Astrocyte (in vitro differentiated cells and primary cell): ENCODE results near the gene XPO1. TPM values are rescaled to one million over a fixed set of nuclear protein-coding genes. Genes with fewer than 3 reads are reported as not detected.

Source experiments
- DNase-seq: peaks from one replicate; pipeline ENCODE4 v3.0.0-alpha.2; 2010; ENCODE audit warnings: low read depth
- FAIRE-seq: peaks from 2 replicates; lab custom pipeline; 2011; peaks lifted over from hg19 to GRCh38; lab: Jason Lieb, UNC
- H2AFZ ChIP-seq: 2 replicates; pipeline ENCODE4 v1.6.0; 2012; ENCODE audit warnings: low read depth, low read length, inconsistent platforms
- H3K27ac ChIP-seq: 2 replicates; pipeline ENCODE4 v1.5.1; 2011; ENCODE audit warnings: low read depth, low read length, inconsistent platforms
- H3K27me3 ChIP-seq: 2 replicates; pipeline ENCODE4 v1.6.0; 2011; ENCODE audit warnings: low read length, inconsistent platforms; ENCODE audit not compliant: insufficient read depth
- H3K36me3 ChIP-seq: 2 replicates; pipeline ENCODE4 v1.5.1; 2011; ENCODE audit warnings: low read length, inconsistent platforms; ENCODE audit not compliant: insufficient read depth
- H3K4me1 ChIP-seq: 2 replicates; pipeline ENCODE4 v1.5.1; 2011; ENCODE audit warnings: low read length, inconsistent platforms; ENCODE audit not compliant: insufficient read depth
- H3K4me2 ChIP-seq: 2 replicates; pipeline ENCODE4 v1.6.0; 2012; ENCODE audit warnings: low read length, inconsistent platforms
- H3K4me3 ChIP-seq: 2 replicates; pipeline ENCODE4 v1.5.1; 2011; ENCODE audit warnings: low read depth, mild to moderate bottlenecking, low read length, inconsistent platforms; ENCODE audit not compliant: insufficient read depth
- H3K79me2 ChIP-seq: 2 replicates; pipeline ENCODE4 v1.6.0; 2012; ENCODE audit warnings: mild to moderate bottlenecking, low read length, inconsistent platforms; ENCODE audit not compliant: insufficient read depth
- H3K9ac ChIP-seq: 2 replicates; pipeline ENCODE4 v1.6.0; 2012; ENCODE audit warnings: mild to moderate bottlenecking, low read length, inconsistent platforms
- H3K9me3 ChIP-seq: 2 replicates; pipeline ENCODE4 v1.5.1; 2012; ENCODE audit warnings: low read depth, mild to moderate bottlenecking, low read length, inconsistent platforms; ENCODE audit not compliant: insufficient read depth
- H4K20me1 ChIP-seq: 2 replicates; pipeline ENCODE4 v1.6.0; 2012; ENCODE audit warnings: low read length, inconsistent platforms; ENCODE audit not compliant: insufficient read depth
- H3K27ac Mint-ChIP-seq: one replicate; pipeline ENCODE4 v1.8.0; 2021; ENCODE audit warnings: mild to moderate bottlenecking, mixed read lengths; ENCODE audit not compliant: unreplicated experiment
- H3K27me3 Mint-ChIP-seq: one replicate; pipeline ENCODE4 v1.8.0; 2021; ENCODE audit warnings: low read depth, mixed read lengths; ENCODE audit not compliant: unreplicated experiment
- H3K36me3 Mint-ChIP-seq: one replicate; pipeline ENCODE4 v1.8.0; 2021; ENCODE audit warnings: low read depth, mixed read lengths; ENCODE audit not compliant: unreplicated experiment
- H3K4me1 Mint-ChIP-seq: one replicate; pipeline ENCODE4 v1.8.0; 2021; ENCODE audit warnings: low read depth, mixed read lengths; ENCODE audit not compliant: unreplicated experiment
- H3K4me3 Mint-ChIP-seq: one replicate; pipeline ENCODE4 v1.8.0; 2021; ENCODE audit warnings: mild to moderate bottlenecking, moderate library complexity, mixed read lengths; ENCODE audit not compliant: unreplicated experiment
- H3K9me3 Mint-ChIP-seq: one replicate; pipeline ENCODE4 v1.8.0; 2021; ENCODE audit warnings: mild to moderate bottlenecking, mixed read lengths; ENCODE audit not compliant: unreplicated experiment
- EZH2 ChIP-seq: IDR thresholded peaks from 2 replicates; pipeline ENCODE4 v1.6.1; 2012; ENCODE audit warnings: mild to moderate bottlenecking, low read length, inconsistent platforms; ENCODE audit not compliant: insufficient read depth
- total RNA-seq: library from RNA; stranded (reverse); gene quantifications from 2 replicates; pipeline ENCODE4 v1.2.1, GENCODE V29; 2021
- TF ChIP-seq, protein P1 (sequence below): IDR thresholded peaks from 2 replicates; pipeline ENCODE4 v1.5.1; 2011; ENCODE audit warnings: low read depth, mild to moderate bottlenecking, inconsistent platforms, low read length, moderate library complexity; ENCODE audit not compliant: insufficient read depth

XPO1 gene
- total RNA-seq, 1 donor from 2014 or later = 128 TPM

DNA sequence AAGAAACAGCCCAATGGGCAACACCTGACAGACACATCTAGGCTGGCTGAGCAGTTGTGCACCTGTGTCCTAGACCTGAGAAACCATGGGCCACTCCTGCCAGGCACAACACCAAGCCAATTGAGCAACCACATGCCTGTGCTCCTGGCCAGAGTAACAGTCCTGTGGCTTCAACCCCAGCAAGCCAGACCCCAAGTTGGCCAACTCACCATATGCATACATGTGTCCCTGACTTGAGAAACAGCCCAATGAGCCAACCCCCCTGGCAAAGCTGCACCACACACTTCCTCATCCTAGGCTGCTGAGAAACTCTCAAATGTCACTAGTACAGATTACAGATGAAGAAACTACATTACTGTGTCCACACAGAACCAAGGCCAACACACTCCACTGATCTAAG is 103.8 kb downstream of the XPO1 start:
- peaks cover 98% of the 10 kb centered on the region for H3K79me2 ChIP-seq
- peak overlapping the region; percentile 11 for H3K4me3 Mint-ChIP-seq
- H3K27ac ChIP-seq = no peak overlapping the region
- DNase-seq (no peak), FAIRE-seq (no peak)
- TF ChIP-seq EZH2 = no peak
- TF ChIP-seq, protein P1, sequence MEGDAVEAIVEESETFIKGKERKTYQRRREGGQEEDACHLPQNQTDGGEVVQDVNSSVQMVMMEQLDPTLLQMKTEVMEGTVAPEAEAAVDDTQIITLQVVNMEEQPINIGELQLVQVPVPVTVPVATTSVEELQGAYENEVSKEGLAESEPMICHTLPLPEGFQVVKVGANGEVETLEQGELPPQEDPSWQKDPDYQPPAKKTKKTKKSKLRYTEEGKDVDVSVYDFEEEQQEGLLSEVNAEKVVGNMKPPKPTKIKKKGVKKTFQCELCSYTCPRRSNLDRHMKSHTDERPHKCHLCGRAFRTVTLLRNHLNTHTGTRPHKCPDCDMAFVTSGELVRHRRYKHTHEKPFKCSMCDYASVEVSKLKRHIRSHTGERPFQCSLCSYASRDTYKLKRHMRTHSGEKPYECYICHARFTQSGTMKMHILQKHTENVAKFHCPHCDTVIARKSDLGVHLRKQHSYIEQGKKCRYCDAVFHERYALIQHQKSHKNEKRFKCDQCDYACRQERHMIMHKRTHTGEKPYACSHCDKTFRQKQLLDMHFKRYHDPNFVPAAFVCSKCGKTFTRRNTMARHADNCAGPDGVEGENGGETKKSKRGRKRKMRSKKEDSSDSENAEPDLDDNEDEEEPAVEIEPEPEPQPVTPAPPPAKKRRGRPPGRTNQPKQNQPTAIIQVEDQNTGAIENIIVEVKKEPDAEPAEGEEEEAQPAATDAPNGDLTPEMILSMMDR = no peak
- H3K4me1 ChIP-seq = no peaks in the 10 kb centered on the region
- peaks cover 2% of the 10 kb centered on the region for H3K9me3 Mint-ChIP-seq
- no peak overlapping the region for H2AFZ ChIP-seq
- H3K4me1 Mint-ChIP-seq = peaks cover 26% of the 10 kb centered on the region
- no peaks in the 10 kb centered on the region for H3K27me3 ChIP-seq
- no peaks in the 10 kb centered on the region for H3K36me3 ChIP-seq
- no peak overlapping the region for H3K4me2 ChIP-seq
- peaks cover 7% of the 10 kb centered on the region for H3K36me3 Mint-ChIP-seq
- H3K4me3 ChIP-seq = no peak overlapping the region
- H3K27me3 Mint-ChIP-seq = no peaks in the 10 kb centered on the region
- no peak overlapping the region for H3K27ac Mint-ChIP-seq
- H4K20me1 ChIP-seq = peaks cover 90% of the 10 kb centered on the region
- no peak overlapping the region for H3K9ac ChIP-seq
- H3K9me3 ChIP-seq = no peaks in the 10 kb centered on the region

DNA sequence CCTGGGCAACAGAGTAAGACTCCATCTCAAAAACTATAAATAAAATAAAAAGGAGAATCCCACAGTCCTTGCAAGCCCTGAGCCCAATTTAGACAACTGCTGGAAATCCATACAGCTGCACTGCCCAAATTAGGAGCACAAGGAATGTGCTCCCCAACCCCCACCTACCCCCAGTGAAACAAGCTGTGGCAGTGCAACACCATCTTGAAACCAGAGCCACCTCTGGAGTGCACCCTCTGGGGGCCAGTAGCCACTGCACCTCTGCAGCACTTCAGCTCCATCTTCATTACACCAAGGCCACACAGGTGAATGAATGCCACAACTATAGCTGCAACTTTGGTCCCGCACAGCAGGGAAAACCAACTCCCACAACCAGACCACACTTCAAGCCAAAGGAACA is 104.5 kb downstream of the XPO1 start:
- no peak overlapping the region for H3K9ac ChIP-seq
- H3K4me3 Mint-ChIP-seq = no peak overlapping the region
- no peaks in the 10 kb centered on the region for H3K27me3 Mint-ChIP-seq
- no peaks in the 10 kb centered on the region for H3K9me3 Mint-ChIP-seq
- TF ChIP-seq, protein P1 = no peak
- no peak for TF ChIP-seq EZH2
- no peaks in the 10 kb centered on the region for H3K36me3 ChIP-seq
- no peak overlapping the region for H3K27ac ChIP-seq
- no peaks in the 10 kb centered on the region for H3K9me3 ChIP-seq
- peaks cover 88% of the 10 kb centered on the region for H4K20me1 ChIP-seq
- no peaks in the 10 kb centered on the region for H3K27me3 ChIP-seq
- H3K79me2 ChIP-seq = peaks cover 97% of the 10 kb centered on the region
- H2AFZ ChIP-seq = no peak overlapping the region
- H3K36me3 Mint-ChIP-seq = peaks cover 7% of the 10 kb centered on the region
- H3K4me1 ChIP-seq = no peaks in the 10 kb centered on the region
- no peak overlapping the region for H3K4me2 ChIP-seq
- H3K4me3 ChIP-seq = no peak overlapping the region
- H3K27ac Mint-ChIP-seq = no peak overlapping the region
- DNase-seq (no peak), FAIRE-seq (no peak)
- H3K4me1 Mint-ChIP-seq = peaks cover 23% of the 10 kb centered on the region

DNA sequence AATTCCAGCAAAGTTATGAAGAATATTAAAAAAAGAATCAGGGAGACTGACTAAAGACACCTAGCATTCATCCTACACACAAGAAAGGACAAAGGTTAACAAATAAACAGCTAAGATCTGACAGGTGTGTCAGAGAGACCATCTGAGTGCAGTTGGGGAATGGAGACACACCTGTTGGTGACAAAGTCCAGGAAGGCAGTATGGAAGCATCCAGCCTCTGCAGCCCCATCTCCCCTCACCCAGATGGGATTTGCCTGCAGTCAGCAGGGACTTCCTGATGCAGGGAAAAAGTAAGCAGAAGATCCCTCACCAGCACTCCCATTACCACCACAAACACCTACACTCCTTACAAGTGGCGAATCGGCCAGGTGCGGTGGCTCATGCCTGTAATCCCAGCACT is 105.2 kb downstream of the XPO1 start:
- Histone ChIP-seq H3K36me3 (no peaks in the 10 kb centered on the region), H3K27ac (no peak overlapping the region), H3K4me1 (no peaks in the 10 kb centered on the region), H3K9ac (no peak overlapping the region), H3K4me2 (no peak overlapping the region), H4K20me1 (peaks cover 88% of the 10 kb centered on the region), H3K4me3 (no peak overlapping the region), H3K27me3 (no peaks in the 10 kb centered on the region), H3K9me3 (no peaks in the 10 kb centered on the region), H2AFZ (no peak overlapping the region), H3K79me2 (peaks cover 97% of the 10 kb centered on the region)
- TF ChIP-seq, protein P1 = no peak
- TF ChIP-seq EZH2 = no peak
- H3K27ac Mint-ChIP-seq = no peak overlapping the region
- H3K4me3 Mint-ChIP-seq = no peak overlapping the region
- FAIRE-seq = no peak
- H3K9me3 Mint-ChIP-seq = no peaks in the 10 kb centered on the region
- no peaks in the 10 kb centered on the region for H3K27me3 Mint-ChIP-seq
- peaks cover 23% of the 10 kb centered on the region for H3K4me1 Mint-ChIP-seq
- peaks cover 7% of the 10 kb centered on the region for H3K36me3 Mint-ChIP-seq
- no peak for DNase-seq
